HUES6 (cell line): ENCODE data around the gene PLEKHM2.

Source experiments
- H3K27ac ChIP-seq: 2 replicates; pipeline ENCODE4 v1.7.0; 2013; ENCODE audit warnings: low read depth, mild to moderate bottlenecking, low read length, inconsistent platforms
- H3K27me3 ChIP-seq: 2 replicates; pipeline ENCODE4 v1.6.1; 2013; ENCODE audit warnings: low read length; ENCODE audit not compliant: control insufficient read depth, insufficient read depth
- H3K36me3 ChIP-seq: 2 replicates; pipeline ENCODE4 v1.6.1; 2013; ENCODE audit warnings: low read length; ENCODE audit not compliant: control insufficient read depth, insufficient read depth
- H3K4me1 ChIP-seq: 2 replicates; pipeline ENCODE4 v1.6.1; 2013; ENCODE audit warnings: low read length; ENCODE audit not compliant: control insufficient read depth, insufficient read depth
- H3K4me3 ChIP-seq: 2 replicates; pipeline ENCODE4 v1.5.1; 2013; ENCODE audit warnings: low read depth, low read length
- H3K9ac ChIP-seq: one replicate; pipeline ENCODE4 v1.6.1; 2013; ENCODE audit warnings: mild to moderate bottlenecking, low read length
- H3K9me3 ChIP-seq: 2 replicates; pipeline ENCODE4 v1.6.1; 2013; ENCODE audit warnings: low read depth, low read length; ENCODE audit not compliant: control insufficient read depth, insufficient read depth

The PLEKHM2 gene

GRCh38 chr1:15676010-15676409 lies 8.1 kb upstream of the PLEKHM2 start:
- Histone ChIP-seq H3K9ac (no peak overlapping the region), H3K36me3 (no peaks in the 10 kb centered on the region), H3K27me3 (no peaks in the 10 kb centered on the region), H3K4me1 (peaks cover 2% of the 10 kb centered on the region), H3K4me3 (no peak overlapping the region), H3K9me3 (peaks cover 13% of the 10 kb centered on the region), H3K27ac (no peak overlapping the region)

GRCh38 chr1:15676688-15677661 lies 7.1 kb upstream of the PLEKHM2 start:
- no peaks in the 10 kb centered on the region for H3K36me3 ChIP-seq
- peaks cover 7% of the 10 kb centered on the region for H3K4me1 ChIP-seq
- H3K9me3 ChIP-seq = peaks cover 13% of the 10 kb centered on the region
- H3K9ac ChIP-seq = no peak overlapping the region
- no peak overlapping the region for H3K4me3 ChIP-seq
- H3K27ac ChIP-seq = no peak overlapping the region
- H3K27me3 ChIP-seq = no peaks in the 10 kb centered on the region

GRCh38 chr1:15678578-15678977 lies 5.5 kb upstream of the PLEKHM2 start:
- H3K27ac ChIP-seq = no peak overlapping the region
- H3K4me1 ChIP-seq = peaks cover 7% of the 10 kb centered on the region

GRCh38 chr1:15680131-15680530 lies 4.0 kb upstream of the PLEKHM2 start:
- Histone ChIP-seq H3K36me3 (no peaks in the 10 kb centered on the region), H3K27ac (no peak overlapping the region), H3K27me3 (no peaks in the 10 kb centered on the region), H3K9me3 (peaks cover 13% of the 10 kb centered on the region), H3K9ac (no peak overlapping the region), H3K4me3 (no peak overlapping the region), H3K4me1 (peaks cover 7% of the 10 kb centered on the region)

More at GRCh38 chr1:15678578-15678977, 5.5 kb upstream of the PLEKHM2 start:
- Histone ChIP-seq H3K9ac (no peak overlapping the region), H3K36me3 (no peaks in the 10 kb centered on the region), H3K4me3 (no peak overlapping the region), H3K9me3 (peaks cover 13% of the 10 kb centered on the region), H3K27me3 (no peaks in the 10 kb centered on the region)

- peaks cover 10% of the 10 kb centered on the region for H3K4me1 ChIP-seq
- H3K27me3 ChIP-seq = no peaks in the 10 kb centered on the region
- H3K9ac ChIP-seq = no peak overlapping the region
- H3K9me3 ChIP-seq = peaks cover 13% of the 10 kb centered on the region
- H3K4me3 ChIP-seq = peak overlapping the region; percentile 8; the same call in 1 of the 2 replicates
- no peaks in the 10 kb centered on the region for H3K36me3 ChIP-seq
- no peak overlapping the region for H3K27ac ChIP-seq
Observed at GRCh38 chr1:15680561-15681348, 3.4 kb upstream of the PLEKHM2 start.

GRCh38 chr1:15681349-15682292 lies 2.5 kb upstream of the PLEKHM2 start:
- no peaks in the 10 kb centered on the region for H3K27me3 ChIP-seq
- no peak overlapping the region for H3K27ac ChIP-seq
- H3K4me3 ChIP-seq = peak overlapping the region; percentile 8; the same call in 1 of the 2 replicates
- H3K36me3 ChIP-seq = no peaks in the 10 kb centered on the region
- peaks cover 12% of the 10 kb centered on the region for H3K4me1 ChIP-seq
- H3K9me3 ChIP-seq = peaks cover 13% of the 10 kb centered on the region
- no peak overlapping the region for H3K9ac ChIP-seq

- H3K9ac ChIP-seq = no peak overlapping the region
- no peak overlapping the region for H3K27ac ChIP-seq
Observed at GRCh38 chr1:15682936-15683341, 1.2 kb upstream of the PLEKHM2 start.

GRCh38 chr1:15683345-15684039 lies 628 bp upstream of the PLEKHM2 start:
- Histone ChIP-seq H3K27ac (peak overlapping the region; percentile 92), H3K9ac (peak overlapping the region; percentile 80), H3K36me3 (peaks cover 3% of the 10 kb centered on the region; the same call in 1 of the 2 replicates), H3K4me3 (peak overlapping the region; percentile 81), H3K27me3 (no peaks in the 10 kb centered on the region), H3K4me1 (peaks cover 12% of the 10 kb centered on the region), H3K9me3 (0 out of 2 replicates have a peak, but pooled peaks cover 3% of the 10 kb centered on the region)

More at GRCh38 chr1:15682936-15683341, 1.2 kb upstream of the PLEKHM2 start:
- Histone ChIP-seq H3K27me3 (no peaks in the 10 kb centered on the region), H3K4me3 (no peak overlapping the region), H3K9me3 (peaks cover 5% of the 10 kb centered on the region), H3K36me3 (peaks cover 1% of the 10 kb centered on the region; the same call in 1 of the 2 replicates), H3K4me1 (peaks cover 12% of the 10 kb centered on the region)

GRCh38 chr1:15684468-15685291 lies 560 bp downstream of the PLEKHM2 start:
- peak overlapping the region; percentile 81 for H3K4me3 ChIP-seq
- H3K9ac ChIP-seq = peak overlapping the region; percentile 72
- peaks cover 8% of the 10 kb centered on the region for H3K36me3 ChIP-seq
- no peak overlapping the region; the same call in 1 of the 2 replicates for H3K27ac ChIP-seq
- peaks cover 12% of the 10 kb centered on the region for H3K4me1 ChIP-seq
- 0 out of 2 replicates have a peak, but pooled peaks cover 3% of the 10 kb centered on the region for H3K9me3 ChIP-seq
- H3K27me3 ChIP-seq = no peaks in the 10 kb centered on the region
